Erythroblast (primary cell): Measurements from ENCODE around the gene CFAP251.

ENCODE experiments used
- GATA1 ChIP-seq: IDR thresholded peaks from 2 replicates; pipeline ENCODE4 v1.6.1; 2011; ENCODE audit warnings: low read depth, mild to moderate bottlenecking, control low read depth, low read length, moderate library complexity
- POLR2A ChIP-seq: IDR thresholded peaks from 2 replicates; pipeline ENCODE4 v1.6.1; 2011; ENCODE audit warnings: mild to moderate bottlenecking, low read length

GRCh38 chr12:121916719-121917118 is 1.7 kb upstream of the CFAP251 start:
- TF ChIP-seq POLR2A (no peak), GATA1 (no peak)
